ENCODE measurements around the gene COMMD1.

The COMMD1 gene

GRCh38 chr2:62177392-62178049, 272.0 kb downstream of the COMMD1 start:
- H3K9ac ChIP-seq (ENCODE audit: low read depth, low read length): no peak overlapping the region
- no peak overlapping the region for H3K27ac ChIP-seq (ENCODE audit: low read length)
- H3K9me3 ChIP-seq (ENCODE audit: insufficient read depth, low read depth, low read length): no peaks in the 10 kb centered on the region
- H3K36me3 ChIP-seq (ENCODE audit: insufficient read depth, low read depth, low read length): no peaks in the 10 kb centered on the region
- H3K4me3 ChIP-seq (ENCODE audit: low read length): no peak overlapping the region
- no peaks in the 10 kb centered on the region; the same call in 1 of the 2 replicates for H3K4me1 ChIP-seq (ENCODE audit: insufficient read depth, low read length)
- no peaks in the 10 kb centered on the region for H3K27me3 ChIP-seq (ENCODE audit: insufficient read depth, low read length)

- Histone ChIP-seq H3K36me3 (ENCODE audit: insufficient read depth, low read depth, low read length) (no peaks in the 10 kb centered on the region), H3K27me3 (ENCODE audit: insufficient read depth, low read length) (no peaks in the 10 kb centered on the region), H3K9me3 (ENCODE audit: insufficient read depth, low read depth, low read length) (no peaks in the 10 kb centered on the region), H3K4me1 (ENCODE audit: insufficient read depth, low read length) (no peaks in the 10 kb centered on the region; the same call in 1 of the 2 replicates), H3K4me3 (ENCODE audit: low read length) (no peak overlapping the region), H3K27ac (ENCODE audit: low read length) (no peak overlapping the region), H3K9ac (ENCODE audit: low read depth, low read length) (no peak overlapping the region)
These were observed 273.3 kb downstream of the COMMD1 start for GRCh38 chr2:62178741-62179271.

- no peaks in the 10 kb centered on the region for H3K36me3 ChIP-seq (ENCODE audit: insufficient read depth, low read depth, low read length)
- no peaks in the 10 kb centered on the region; the same call in 1 of the 2 replicates for H3K4me1 ChIP-seq (ENCODE audit: insufficient read depth, low read length)
- H3K27ac ChIP-seq (ENCODE audit: low read length): no peak overlapping the region
- no peaks in the 10 kb centered on the region for H3K27me3 ChIP-seq (ENCODE audit: insufficient read depth, low read length)
- no peak overlapping the region for H3K4me3 ChIP-seq (ENCODE audit: low read length)
- no peak overlapping the region for H3K9ac ChIP-seq (ENCODE audit: low read depth, low read length)
- H3K9me3 ChIP-seq (ENCODE audit: insufficient read depth, low read depth, low read length): no peaks in the 10 kb centered on the region
These were observed 275.5 kb downstream of the COMMD1 start for GRCh38 chr2:62180975-62181374.

GRCh38 chr2:62181843-62182242, 276.4 kb downstream of the COMMD1 start:
- Histone ChIP-seq H3K9ac (ENCODE audit: low read depth, low read length) (no peak overlapping the region), H3K4me1 (ENCODE audit: insufficient read depth, low read length) (no peaks in the 10 kb centered on the region; the same call in 1 of the 2 replicates), H3K27ac (ENCODE audit: low read length) (no peak overlapping the region), H3K9me3 (ENCODE audit: insufficient read depth, low read depth, low read length) (no peaks in the 10 kb centered on the region), H3K27me3 (ENCODE audit: insufficient read depth, low read length) (no peaks in the 10 kb centered on the region), H3K36me3 (ENCODE audit: insufficient read depth, low read depth, low read length) (no peaks in the 10 kb centered on the region), H3K4me3 (ENCODE audit: low read length) (no peak overlapping the region)

GRCh38 chr2:62184512-62185230, 279.2 kb downstream of the COMMD1 start:
- Histone ChIP-seq H3K36me3 (ENCODE audit: insufficient read depth, low read depth, low read length) (no peaks in the 10 kb centered on the region), H3K9ac (ENCODE audit: low read depth, low read length) (no peak overlapping the region), H3K4me3 (ENCODE audit: low read length) (no peak overlapping the region), H3K27ac (ENCODE audit: low read length) (no peak overlapping the region), H3K4me1 (ENCODE audit: insufficient read depth, low read length) (no peaks in the 10 kb centered on the region; the same call in 1 of the 2 replicates), H3K9me3 (ENCODE audit: insufficient read depth, low read depth, low read length) (no peaks in the 10 kb centered on the region), H3K27me3 (ENCODE audit: insufficient read depth, low read length) (no peaks in the 10 kb centered on the region)
